BJ (cell line): Measurements from ENCODE around the gene BRD7. TPM values are rescaled to one million over a fixed set of nuclear protein-coding genes. Genes with fewer than 3 reads are reported as not detected.

Source experiments
- CTCF ChIA-PET: fragments of 350-600 bp; formaldehyde crosslinking; extraction: SDS; loops from one replicate; lab custom pipeline; 2021; ENCODE audit warnings: antibody characterized with exemption, inconsistent platforms; lab: Yijun Ruan, JAX
- POLR2A ChIA-PET: fragments of 300-600 bp; sonication (Branson Sonifier 250); formaldehyde crosslinking; extraction: SDS; loops from one replicate; lab custom pipeline; 2021; ENCODE audit warnings: antibody characterized with exemption; lab: Charles Lee
- DNase-seq: peaks from one replicate; pipeline ENCODE4 v3.0.0-alpha.2; 2011; ENCODE audit warnings: low read depth
- H3K27me3 ChIP-seq: 2 replicates; pipeline ENCODE4 v1.6.0; 2011; ENCODE audit warnings: low read length; ENCODE audit not compliant: control insufficient read depth, insufficient read depth
- H3K36me3 ChIP-seq: 2 replicates; pipeline ENCODE4 v1.5.1; 2011; ENCODE audit warnings: low read length; ENCODE audit not compliant: control insufficient read depth, insufficient read depth
- H3K4me3 ChIP-seq: 2 replicates; pipeline ENCODE4 v1.5.1; 2011; ENCODE audit warnings: low read depth, mild to moderate bottlenecking, control low read depth, low read length
- CTCF ChIP-seq: IDR thresholded peaks from 2 replicates; pipeline ENCODE4 v1.5.1; 2011; ENCODE audit warnings: low read depth, mild to moderate bottlenecking, control low read depth, inconsistent platforms, low read length, moderate library complexity; ENCODE audit not compliant: insufficient read depth
- polyA plus RNA-seq: library from polyadenylated mRNA; depleted of rRNA; stranded (reverse); fragments of >200 nt; gene quantifications from 2 replicates; pipeline ENCODE4 v1.2.3, GENCODE V29; 2011

BRD7 gene
- polyA plus RNA-seq, 1 experiment = 30.3 TPM

- Histone ChIP-seq H3K36me3 (no peaks in the 10 kb centered on the region), H3K4me3 (no peak overlapping the region), H3K27me3 (no peaks in the 10 kb centered on the region)
- TF ChIP-seq CTCF = no peak
- no peak for DNase-seq
- ChIA-PET POLR2A (no interaction called here), CTCF (interaction anchor here (0.9 to 1.2 kb wide), 2 partner anchors 8 to 14 kb away, joined by 3 read pairs; no protein-coding TSS in a partner anchor)
These were observed 31.9 kb downstream of the BRD7 start for GRCh38 chr16:50336884-50337283.

GRCh38 chr16:50335196-50335958 lies 33.4 kb downstream of the BRD7 start:
- no peak for DNase-seq
- POLR2A ChIA-PET = no interaction called here
- Histone ChIP-seq H3K27me3 (no peaks in the 10 kb centered on the region), H3K36me3 (0 out of 2 replicates have a peak, but pooled peaks cover 1% of the 10 kb centered on the region), H3K4me3 (no peak overlapping the region)
- no peak for TF ChIP-seq CTCF
- CTCF ChIA-PET = no interaction called here

- no peak for DNase-seq
- Histone ChIP-seq H3K36me3 (peaks cover 3% of the 10 kb centered on the region; the same call in 1 of the 2 replicates), H3K27me3 (no peaks in the 10 kb centered on the region), H3K4me3 (no peak overlapping the region)
- no peak for TF ChIP-seq CTCF
- CTCF ChIA-PET = interaction anchor here (1.0 kb wide), 1 partner anchor 18 kb away, joined by 3 read pairs; no protein-coding TSS in a partner anchor
- POLR2A ChIA-PET = no interaction called here
These were observed 34.4 kb downstream of the BRD7 start for GRCh38 chr16:50334106-50334975.

GRCh38 chr16:50332599-50332998 lies 36.2 kb downstream of the BRD7 start:
- H3K36me3 ChIP-seq = peaks cover 4% of the 10 kb centered on the region; the same call in 1 of the 2 replicates
- ChIA-PET POLR2A (interaction anchor here (0.7 kb wide), 1 partner anchor 93 kb away, joined by 3 read pairs; no protein-coding TSS in a partner anchor), CTCF (interaction anchor here (1.3 kb wide), 1 partner anchor 20 kb away, joined by 4 read pairs; no protein-coding TSS in a partner anchor)
- H3K27me3 ChIP-seq = no peaks in the 10 kb centered on the region
- DNase-seq = no peak
- TF ChIP-seq CTCF = no peak
- no peak overlapping the region for H3K4me3 ChIP-seq

GRCh38 chr16:50331570-50331969 lies 37.2 kb downstream of the BRD7 start:
- CTCF ChIA-PET = interaction anchor here (0.7 kb wide), 1 partner anchor 12 kb away, joined by 3 read pairs; no protein-coding TSS in a partner anchor
- H3K4me3 ChIP-seq = no peak overlapping the region
- TF ChIP-seq CTCF = no peak
- POLR2A ChIA-PET = no interaction called here
- no peak for DNase-seq
- no peaks in the 10 kb centered on the region for H3K27me3 ChIP-seq
- H3K36me3 ChIP-seq = peaks cover 4% of the 10 kb centered on the region; the same call in 1 of the 2 replicates
